Measurements from ENCODE around the gene ITGA11.

ITGA11 gene

GRCh38 chr15:68431792-68432401, at the start of gene ITGA11:
Gene ITGA11, minus strand, starts transcription at chr15:68432163. Its CDS starts 97 bp downstream, at chr15:68432066.
- DNase-seq: no peak

GRCh38 chr15:68481321-68481720, 49.4 kb upstream of the ITGA11 start:
- DNase-seq: no peak

- no peak for DNase-seq
Observed at GRCh38 chr15:68480296-68480695, 48.3 kb upstream of the ITGA11 start.

- no peak for DNase-seq
Observed at GRCh38 chr15:68479870-68480269, 47.9 kb upstream of the ITGA11 start.

GRCh38 chr15:68479406-68479805, 47.4 kb upstream of the ITGA11 start:
- DNase-seq: no peak

- DNase-seq: no peak
Observed at GRCh38 chr15:68478853-68479252, 46.9 kb upstream of the ITGA11 start.

- DNase-seq: no peak
Observed at GRCh38 chr15:68475449-68475848, 43.5 kb upstream of the ITGA11 start.

GRCh38 chr15:68471541-68471940, 39.6 kb upstream of the ITGA11 start:
- no peak for DNase-seq

GRCh38 chr15:68470976-68471375, 39.0 kb upstream of the ITGA11 start:
- DNase-seq: no peak

GRCh38 chr15:68470049-68470742, 38.2 kb upstream of the ITGA11 start:
- no peak for DNase-seq

- no peak for DNase-seq
Observed at GRCh38 chr15:68469162-68470048, 37.4 kb upstream of the ITGA11 start.

- no peak for DNase-seq
Observed at GRCh38 chr15:68466876-68467275, 34.9 kb upstream of the ITGA11 start.

GRCh38 chr15:68465861-68466560, 34.0 kb upstream of the ITGA11 start:
- DNase-seq: no peak

GRCh38 chr15:68464448-68465090, 32.6 kb upstream of the ITGA11 start:
- no peak for DNase-seq

- DNase-seq: no peak
Observed at GRCh38 chr15:68463996-68464395, 32.0 kb upstream of the ITGA11 start.

- no peak for DNase-seq
Observed at GRCh38 chr15:68463444-68463843, 31.5 kb upstream of the ITGA11 start.

GRCh38 chr15:68460166-68460565, 28.2 kb upstream of the ITGA11 start:
- DNase-seq: no peak

- DNase-seq: no peak
Observed at GRCh38 chr15:68450192-68450591, 18.2 kb upstream of the ITGA11 start.

- DNase-seq: no peak
Observed at GRCh38 chr15:68449389-68449788, 17.4 kb upstream of the ITGA11 start.

- DNase-seq: no peak
Observed at GRCh38 chr15:68447976-68448755, 16.2 kb upstream of the ITGA11 start.

- DNase-seq: no peak
Observed at GRCh38 chr15:68447209-68447608, 15.2 kb upstream of the ITGA11 start.

GRCh38 chr15:68445351-68445750, 13.4 kb upstream of the ITGA11 start:
- no peak for DNase-seq
